Measurements from ENCODE around the gene ZACN.

DNA sequence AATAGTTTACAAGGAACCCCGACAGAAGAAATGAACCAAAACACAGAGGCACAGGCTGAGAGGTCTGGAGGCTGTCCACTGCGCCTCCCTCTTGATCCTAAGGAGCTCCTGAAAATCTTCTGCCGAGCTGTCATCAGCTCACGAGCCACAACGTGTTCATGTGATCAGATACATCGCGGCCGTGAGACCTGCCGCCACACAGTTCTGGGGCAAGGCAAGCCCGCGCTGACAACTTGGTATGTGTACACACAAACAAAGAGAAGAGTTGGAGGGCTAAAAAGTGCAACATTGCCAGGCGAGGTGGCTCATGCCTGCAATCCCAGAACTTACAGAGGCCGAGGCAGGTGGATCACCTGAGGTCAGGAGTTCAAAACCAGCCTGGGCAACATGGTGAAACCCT is 17.0 kb downstream of the ZACN start:
- TF ChIP-seq, protein P1, sequence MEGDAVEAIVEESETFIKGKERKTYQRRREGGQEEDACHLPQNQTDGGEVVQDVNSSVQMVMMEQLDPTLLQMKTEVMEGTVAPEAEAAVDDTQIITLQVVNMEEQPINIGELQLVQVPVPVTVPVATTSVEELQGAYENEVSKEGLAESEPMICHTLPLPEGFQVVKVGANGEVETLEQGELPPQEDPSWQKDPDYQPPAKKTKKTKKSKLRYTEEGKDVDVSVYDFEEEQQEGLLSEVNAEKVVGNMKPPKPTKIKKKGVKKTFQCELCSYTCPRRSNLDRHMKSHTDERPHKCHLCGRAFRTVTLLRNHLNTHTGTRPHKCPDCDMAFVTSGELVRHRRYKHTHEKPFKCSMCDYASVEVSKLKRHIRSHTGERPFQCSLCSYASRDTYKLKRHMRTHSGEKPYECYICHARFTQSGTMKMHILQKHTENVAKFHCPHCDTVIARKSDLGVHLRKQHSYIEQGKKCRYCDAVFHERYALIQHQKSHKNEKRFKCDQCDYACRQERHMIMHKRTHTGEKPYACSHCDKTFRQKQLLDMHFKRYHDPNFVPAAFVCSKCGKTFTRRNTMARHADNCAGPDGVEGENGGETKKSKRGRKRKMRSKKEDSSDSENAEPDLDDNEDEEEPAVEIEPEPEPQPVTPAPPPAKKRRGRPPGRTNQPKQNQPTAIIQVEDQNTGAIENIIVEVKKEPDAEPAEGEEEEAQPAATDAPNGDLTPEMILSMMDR (IDR thresholded peaks at IDR 0.05): no peak
- TF ChIP-seq POLR2A (IDR thresholded peaks at IDR 0.05): no peak
- TF ChIP-seq POLR2AphosphoS5 (IDR thresholded peaks at IDR 0.05): no peak

Measured in prostate gland (tissue), 2 donors.